GM20000 (cell line): ENCODE measurements around the gene KCNQ1.

ENCODE experiments used
- DNase-seq: peaks from one replicate; pipeline ENCODE4 v3.0.0; 2012; ENCODE audit warnings: low spot score
- CTCF ChIP-seq: IDR thresholded peaks from 2 replicates; pipeline ENCODE4 v1.5.1; 2012; ENCODE audit warnings: mild to moderate bottlenecking, control low read depth; ENCODE audit errors: extremely low read depth, missing control alignments

KCNQ1 gene

GRCh38 chr11:2716376-2717095 is 271.7 kb downstream of the KCNQ1 start:
- DNase-seq = no peak
- no peak for TF ChIP-seq CTCF

GRCh38 chr11:2717561-2718325 is 272.9 kb downstream of the KCNQ1 start:
- TF ChIP-seq CTCF = no peak
- no peak for DNase-seq

GRCh38 chr11:2718817-2719438 is 274.1 kb downstream of the KCNQ1 start:
- DNase-seq = no peak
- TF ChIP-seq CTCF = no peak

GRCh38 chr11:2719831-2720590 is 275.2 kb downstream of the KCNQ1 start:
- no peak for TF ChIP-seq CTCF
- DNase-seq = no peak

- DNase-seq = no peak
- no peak for TF ChIP-seq CTCF
These were observed 276.6 kb downstream of the KCNQ1 start for GRCh38 chr11:2721210-2721916.

DNA sequence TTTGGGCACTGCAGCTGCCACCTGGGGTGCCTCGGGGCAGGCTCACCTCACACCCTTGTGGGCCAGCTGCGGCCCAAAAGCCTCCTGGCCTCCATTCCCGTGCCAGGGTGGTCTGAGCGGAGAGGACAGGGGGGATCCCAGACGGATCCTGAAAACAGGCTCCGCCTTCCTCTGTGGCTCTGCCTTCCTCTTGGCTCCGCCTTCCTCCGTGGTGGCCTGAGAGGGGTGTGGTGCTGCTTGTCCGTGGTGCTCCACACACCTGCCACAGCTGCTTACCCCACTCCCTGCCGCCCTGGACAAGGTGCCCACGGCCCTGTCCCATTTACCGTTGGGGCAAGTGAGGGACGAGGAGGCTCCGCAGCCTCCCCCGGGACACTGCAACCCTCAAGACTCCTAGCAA is 278.1 kb downstream of the KCNQ1 start:
- no peak for TF ChIP-seq CTCF
- no peak for DNase-seq
